Measurements from ENCODE around the gene SPAG16.

GRCh38 chr2:213766465-213766901 lies 482.2 kb downstream of the SPAG16 start:
- TF ChIP-seq CTCF (IDR thresholded peaks at IDR 0.05) = no peak
- no peak for TF ChIP-seq POLR2A (IDR thresholded peaks at IDR 0.05)

Data from testis (tissue), 2 donors.